ENCODE data around the gene LGALSL. TPM values are rescaled to one million over a fixed set of nuclear protein-coding genes. Genes with fewer than 3 reads are reported as not detected.

Gene LGALSL
- total and polyA plus RNA-seq, 8 donors = 33.5 to 116 (median 90.9) TPM

GRCh38 chr2:64492272-64492671, 38.3 kb downstream of the LGALSL start:
- no peak for TF ChIP-seq CTCF (IDR thresholded peaks at IDR 0.05)
- no peak for DNase-seq
- peaks cover 0 to 20% of the 10 kb centered on the region in 2 donors for H3K4me1 ChIP-seq
- no peak for ATAC-seq
- H3K27ac ChIP-seq = no peak overlapping the region
- H3K9me3 ChIP-seq = no peaks in the 10 kb centered on the region
- H3K27me3 ChIP-seq = no peaks in the 10 kb centered on the region
- intact Hi-C loops (cut with DNase I) = no loop called here
- H3K36me3 ChIP-seq = no peaks in the 10 kb centered on the region
- H3K4me3 ChIP-seq = no peak overlapping the region

- intact Hi-C loops (cut with DNase I) = no loop called here
- no peak for TF ChIP-seq CTCF (IDR thresholded peaks at IDR 0.05)
- no peaks in the 10 kb centered on the region for H3K36me3 ChIP-seq
Observed at GRCh38 chr2:64492821-64493220, 38.9 kb downstream of the LGALSL start.

GRCh38 chr2:64493788-64494187, 39.8 kb downstream of the LGALSL start:
- Histone ChIP-seq H3K27me3 (no peaks in the 10 kb centered on the region), H3K36me3 (no peaks in the 10 kb centered on the region), H3K27ac (no peak overlapping the region), H3K9me3 (no peaks in the 10 kb centered on the region), H3K4me3 (no peak overlapping the region), H3K4me1 (peaks cover 0 to 8% of the 10 kb centered on the region in 2 donors)
- DNase-seq (no peak), ATAC-seq (no peak)
- intact Hi-C loops (cut with DNase I) = no loop called here
- TF ChIP-seq CTCF (IDR thresholded peaks at IDR 0.05) = no peak

More at GRCh38 chr2:64492821-64493220, 38.9 kb downstream of the LGALSL start:
- Histone ChIP-seq H3K4me3 (no peak overlapping the region), H3K4me1 (peaks cover 0 to 17% of the 10 kb centered on the region in 2 donors), H3K27ac (no peak overlapping the region), H3K9me3 (no peaks in the 10 kb centered on the region), H3K27me3 (no peaks in the 10 kb centered on the region)
- DNase-seq = no peak
- no peak for ATAC-seq

GRCh38 chr2:64498438-64498837, 44.5 kb downstream of the LGALSL start:
- TF ChIP-seq CTCF (IDR thresholded peaks at IDR 0.05) = no peak
- no peaks in the 10 kb centered on the region for H3K9me3 ChIP-seq
- ATAC-seq (no peak), DNase-seq (no peak)
- intact Hi-C loops (cut with DNase I) = no loop called here
- no peak overlapping the region for H3K4me3 ChIP-seq
- H3K36me3 ChIP-seq = no peaks in the 10 kb centered on the region
- H3K4me1 ChIP-seq = no peaks in the 10 kb centered on the region
- H3K27ac ChIP-seq = no peak overlapping the region
- H3K27me3 ChIP-seq = no peaks in the 10 kb centered on the region

GRCh38 chr2:64500549-64500948, 46.6 kb downstream of the LGALSL start:
- no peak for DNase-seq
- H3K4me3 ChIP-seq = no peak overlapping the region
- H3K27me3 ChIP-seq = no peaks in the 10 kb centered on the region
- H3K36me3 ChIP-seq = no peaks in the 10 kb centered on the region
- H3K9me3 ChIP-seq = no peaks in the 10 kb centered on the region
- H3K27ac ChIP-seq = no peak overlapping the region
- intact Hi-C loops (cut with DNase I) = no loop called here
- ATAC-seq = no peak
- no peaks in the 10 kb centered on the region for H3K4me1 ChIP-seq
- TF ChIP-seq CTCF (IDR thresholded peaks at IDR 0.05) = no peak

All from left lung (tissue), 10 donors.